K562 (cell line): ENCODE results near the gene BRF1. TPM values are rescaled to one million over a fixed set of nuclear protein-coding genes. Genes with fewer than 3 reads are reported as not detected.

Experiments used
- ATAC-seq: fragments of 200-7000 bp; cut with Tn5 transposase; 3 replicates; pipeline ENCODE4 v1.9.1; 2020; ENCODE audit warnings: moderate library complexity
- BruUV-seq: library from RNA; stranded (reverse); fragments of 400-500 nt; replicated peaks from 2 replicates; lab custom pipeline; 2021; lab: Mats Ljungman, UMichigan
- CTCF ChIA-PET: fragments of 300-600 bp; formaldehyde crosslinking; extraction: SDS; loops from one replicate; lab custom pipeline; 2021; ENCODE audit warnings: low intra/inter-chr PET ratio; lab: Yijun Ruan, JAX
- POLR2A ChIA-PET: fragments of 300-600, 350-650 bp; sonication (Branson Sonifier 250); formaldehyde crosslinking; extraction: SDS; loops from one replicate; lab custom pipeline; 2021; ENCODE audit warnings: antibody characterized with exemption, inconsistent platforms; lab: Yijun Ruan, JAX
- DNase-seq, 4 experiments: peaks; one replicate each; pipeline versions ENCODE4 v3.0.0 to v3.0.0-alpha.2; 2011 to 2018; ENCODE audit warnings: low spot score in 3 of 4, mixed read lengths in 3 of 4; ENCODE audit errors: extremely low read depth in 1 of 4
- FAIRE-seq: peaks from 2 replicates; lab custom pipeline; 2011; peaks lifted over from hg19 to GRCh38; lab: Jason Lieb, UNC
- H2AFZ ChIP-seq: 2 replicates; pipeline ENCODE4 v1.6.0; 2011; ENCODE audit warnings: low read depth, low read length, control low read depth, inconsistent platforms
- H3K27ac ChIP-seq: fragments of 200-600 bp; 3 replicates; pipeline ENCODE4 v1.8.0; 2011; ENCODE audit warnings: low read depth, mild to moderate bottlenecking, control low read depth, inconsistent platforms, low read length, moderate library complexity, mixed read lengths; ENCODE audit errors: extremely low read depth
- H3K27me3 ChIP-seq, 2 experiments: fragments of 300-600 bp in 1 of 2; 2 replicates in 1 of 2; 3 replicates in 1 of 2; pipeline versions ENCODE4 v1.6.0 to v1.8.0; 2011; ENCODE audit warnings: inconsistent platforms in 2 of 2, low read length in 2 of 2, mild to moderate bottlenecking in 1 of 2, mixed read lengths in 1 of 2, moderate library complexity in 1 of 2; ENCODE audit not compliant: control insufficient read depth in 2 of 2, insufficient read depth in 2 of 2
- H3K36me3 ChIP-seq: fragments of 300-600 bp; 3 replicates; pipeline ENCODE4 v1.8.0; 2011; ENCODE audit warnings: mild to moderate bottlenecking, low read length, inconsistent platforms; ENCODE audit not compliant: control insufficient read depth, insufficient read depth
- H3K4me1 ChIP-seq, 2 experiments: fragments of 200-600 bp in 1 of 2; replicated peaks in 1 of 2; 2 replicates in 1 of 2; 3 replicates in 1 of 2; pipeline versions ENCODE4 v1.5.1 to v1.8.0; 2011; ENCODE audit warnings: inconsistent platforms in 2 of 2, low read length in 2 of 2, mild to moderate bottlenecking in 1 of 2, mixed read lengths in 1 of 2, moderate library complexity in 1 of 2; ENCODE audit not compliant: control insufficient read depth in 2 of 2, insufficient read depth in 2 of 2
- H3K4me2 ChIP-seq: 2 replicates; pipeline ENCODE4 v1.6.1; 2011; ENCODE audit warnings: low read length, control low read depth, inconsistent platforms, mixed read lengths; ENCODE audit not compliant: insufficient read depth
- H3K4me3 ChIP-seq: fragments of 200-600 bp; sonication (generic), shearing (Covaris generic); 2 replicates; pipeline ENCODE4 v1.5.1; 2016; ENCODE audit warnings: control low read depth, inconsistent platforms
- H3K79me2 ChIP-seq: fragments of 200-600 bp; 3 replicates; pipeline ENCODE4 v1.8.0; 2011; ENCODE audit warnings: low read length, inconsistent platforms; ENCODE audit not compliant: control insufficient read depth, insufficient read depth
- H3K9ac ChIP-seq, 2 experiments: 2 replicates each; pipeline versions ENCODE4 v1.6.0 to v1.6.1; 2011; ENCODE audit warnings: low read depth in 2 of 2, low read length in 2 of 2, control low read depth in 1 of 2, inconsistent platforms in 1 of 2, mild to moderate bottlenecking in 1 of 2, mixed read lengths in 1 of 2; ENCODE audit not compliant: insufficient read depth in 1 of 2
- H3K9me1 ChIP-seq: one replicate; pipeline ENCODE4 v1.6.0; 2011; ENCODE audit warnings: inconsistent platforms, mild to moderate bottlenecking, low read length, moderate library complexity; ENCODE audit not compliant: control insufficient read depth, insufficient read depth
- H3K9me3 ChIP-seq: replicated peaks from 2 replicates; pipeline ENCODE4 v1.5.1; 2011; ENCODE audit warnings: low read depth, low read length, inconsistent platforms; ENCODE audit not compliant: control insufficient read depth, insufficient read depth
- H4K20me1 ChIP-seq: replicated peaks from 2 replicates; pipeline ENCODE4 v1.6.1; 2011; ENCODE audit warnings: low read length, inconsistent platforms, mixed read lengths; ENCODE audit not compliant: control insufficient read depth, insufficient read depth
- MNT ChIP-seq, 2 experiments: fragments of 450-650 bp; conservative IDR thresholded peaks; 2 replicates each; pipeline ENCODE4 v1.6.1; 2017; ENCODE audit warnings: mild to moderate bottlenecking in 2 of 2, moderate library complexity in 2 of 2
- NCOR1 ChIP-seq: fragments of 450-650 bp; IDR thresholded peaks from 2 replicates; pipeline ENCODE4 v1.6.1; 2016; ENCODE audit warnings: mild to moderate bottlenecking, moderate library complexity
- NR3C1 ChIP-seq: sonication (generic); formaldehyde crosslinking; IDR thresholded peaks from 2 replicates; pipeline ENCODE4 v1.8.1; 2022; ENCODE audit warnings: missing genetic modification reagents
- THRAP3 ChIP-seq: fragments of 450-650 bp; IDR thresholded peaks from 2 replicates; pipeline ENCODE4 v1.6.1; 2016; ENCODE audit warnings: mild to moderate bottlenecking, inconsistent platforms, borderline replicate concordance
- THRB ChIP-seq: fragments of 450-650 bp; formaldehyde crosslinking; conservative IDR thresholded peaks from 2 replicates; pipeline ENCODE4 v1.4.0; 2022; ENCODE audit warnings: mild to moderate bottlenecking, missing genetic modification characterization
- ZBTB8A ChIP-seq: fragments of 450-650 bp; IDR thresholded peaks from 2 replicates; pipeline ENCODE4 v1.6.1; 2018; ENCODE audit warnings: mild to moderate bottlenecking, moderate library complexity; ENCODE audit not compliant: partially characterized antibody
- ZNF12 ChIP-seq: sonication (generic); formaldehyde crosslinking; IDR thresholded peaks from 2 replicates; pipeline ENCODE4 v1.4.0; 2020; ENCODE audit warnings: mild to moderate bottlenecking, missing genetic modification reagents
- ZNF384 ChIP-seq: IDR thresholded peaks from 2 replicates; pipeline ENCODE4 v1.6.1; 2012; ENCODE audit warnings: low read depth, low read length, improper control_type of control experiment
- WGBS: fragments of 100-300 bp; shearing (Covaris generic); methylation state at CpG from one replicate; pipeline ENCODE4 v1.1.6; 2016; ENCODE audit warnings: low coverage, mixed read lengths; ENCODE audit not compliant: insufficient coverage; ENCODE audit errors: missing lambda C conversion rate; 5-methylcytosine and 5-hydroxymethylcytosine counted together
- in situ Hi-C: fragments of 300-500 bp; cut with MboI; formaldehyde crosslinking; loops from 4 replicates; pipeline ENCODE4 v1.15.0; 2018; ENCODE audit warnings: inconsistent platforms, mixed read lengths
- intact Hi-C: fragments of 100-400 bp; cut with micrococcal nuclease; formaldehyde crosslinking; loops from 2 replicates; pipeline ENCODE4 v1.14.2; 2022
- polyA plus RNA-seq, 8 experiments: library from polyadenylated mRNA; depleted of rRNA in 4 of 8; stranded (reverse) in 5 of 8; unstranded in 3 of 8; fragments of >200 nt; fragmentation: Nextera tagmentation in 2 of 8; fragmentation: Illumina TruSeq in 1 of 8; extraction: Ambion mirVana in 2 of 8; extraction: Trizol in 1 of 8; gene quantifications; 2 replicates each; pipeline versions ENCODE4 v1.2.1 to v1.2.3, GENCODE V29; 2011 to 2014; ENCODE audit warnings: inconsistent platforms in 1 of 8, missing spikeins in 1 of 8
- total RNA-seq, 7 experiments: library from RNA; depleted of rRNA in 6 of 7; stranded (reverse); fragments of >200 nt in 6 of 7; fragmentation: Illumina TruSeq in 2 of 7; extraction: Trizol in 2 of 7; gene quantifications; 2 replicates each; pipeline versions ENCODE4 v1.2.1 to v1.2.3, GENCODE V29; 2011 to 2021; ENCODE audit warnings: low replicate concordance in 1 of 7
- TF ChIP-seq, protein P1 (sequence below): fragments of 450-650 bp; IDR thresholded peaks from 2 replicates; pipeline ENCODE4 v1.7.1; 2018; ENCODE audit warnings: mild to moderate bottlenecking, low read depth; ENCODE audit not compliant: partially characterized antibody

The BRF1 gene
- total and polyA plus RNA-seq, 9 of the 15 experiments (the other 6 are each of a cell fraction or from before 2014, with no cell fraction given): 0.14 to 24.6 (median 8.2) TPM

GRCh38 chr14:105161309-105161708, 139.5 kb downstream of the BRF1 start:
- TF ChIP-seq THRB: no peak
- no peak for TF ChIP-seq THRAP3
- TF ChIP-seq ZNF12 (CRISPR knock-in tag): no peak
- TF ChIP-seq, protein P1, sequence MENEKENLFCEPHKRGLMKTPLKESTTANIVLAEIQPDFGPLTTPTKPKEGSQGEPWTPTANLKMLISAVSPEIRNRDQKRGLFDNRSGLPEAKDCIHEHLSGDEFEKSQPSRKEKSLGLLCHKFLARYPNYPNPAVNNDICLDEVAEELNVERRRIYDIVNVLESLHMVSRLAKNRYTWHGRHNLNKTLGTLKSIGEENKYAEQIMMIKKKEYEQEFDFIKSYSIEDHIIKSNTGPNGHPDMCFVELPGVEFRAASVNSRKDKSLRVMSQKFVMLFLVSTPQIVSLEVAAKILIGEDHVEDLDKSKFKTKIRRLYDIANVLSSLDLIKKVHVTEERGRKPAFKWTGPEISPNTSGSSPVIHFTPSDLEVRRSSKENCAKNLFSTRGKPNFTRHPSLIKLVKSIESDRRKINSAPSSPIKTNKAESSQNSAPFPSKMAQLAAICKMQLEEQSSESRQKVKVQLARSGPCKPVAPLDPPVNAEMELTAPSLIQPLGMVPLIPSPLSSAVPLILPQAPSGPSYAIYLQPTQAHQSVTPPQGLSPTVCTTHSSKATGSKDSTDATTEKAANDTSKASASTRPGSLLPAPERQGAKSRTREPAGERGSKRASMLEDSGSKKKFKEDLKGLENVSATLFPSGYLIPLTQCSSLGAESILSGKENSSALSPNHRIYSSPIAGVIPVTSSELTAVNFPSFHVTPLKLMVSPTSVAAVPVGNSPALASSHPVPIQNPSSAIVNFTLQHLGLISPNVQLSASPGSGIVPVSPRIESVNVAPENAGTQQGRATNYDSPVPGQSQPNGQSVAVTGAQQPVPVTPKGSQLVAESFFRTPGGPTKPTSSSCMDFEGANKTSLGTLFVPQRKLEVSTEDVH: no peak
- no peak for TF ChIP-seq NR3C1 (CRISPR knock-in tag)
- no peak for TF ChIP-seq ZNF384
- no peak for TF ChIP-seq NCOR1
- TF ChIP-seq ZBTB8A: no peak
- TF ChIP-seq MNT (conservative IDR thresholded peaks at IDR 0.05): no peak
- CTCF ChIA-PET: no interaction called here
- no peak for DNase-seq
- POLR2A ChIA-PET: no interaction called here
- no peak overlapping the region for H2AFZ ChIP-seq
- peaks cover 44% of the 10 kb centered on the region for H3K79me2 ChIP-seq
- no peak overlapping the region for H3K4me3 ChIP-seq
- no peak for ATAC-seq
- H3K4me1 ChIP-seq: peaks cover 0 to 67% of the 10 kb centered on the region in 2 experiments; a peak in 3 of 5 replicates
- peaks cover 11% of the 10 kb centered on the region for H4K20me1 ChIP-seq
- H3K4me2 ChIP-seq: no peak overlapping the region
- in situ Hi-C loops: no loop called here
- FAIRE-seq: no peak
- peak overlapping the region in 1 of 2 experiments; percentile 48; a peak in 1 of 4 replicates for H3K9ac ChIP-seq
- no peaks in the 10 kb centered on the region for H3K9me3 ChIP-seq
- intact Hi-C loops: no loop called here
- WGBS: 64% methylated on average over 4 of the region's 15 CpGs
- no peaks in the 10 kb centered on the region for H3K27me3 ChIP-seq
- BruUV-seq: no TSS peak
- peaks cover 6% of the 10 kb centered on the region; the same call in 1 of the 3 replicates for H3K36me3 ChIP-seq
- H3K27ac ChIP-seq: no peak overlapping the region
- peaks cover 4% of the 10 kb centered on the region for H3K9me1 ChIP-seq
